K562 (cell line): ENCODE data around the gene PA2G4. TPM values are rescaled to one million over a fixed set of nuclear protein-coding genes. Genes with fewer than 3 reads are reported as not detected.

Experiments
- AFF4 ChIP-seq: sonication (generic); formaldehyde crosslinking; IDR thresholded peaks from 2 replicates; pipeline ENCODE4 v1.8.0; 2023; ENCODE audit warnings: mild to moderate bottlenecking, missing genetic modification reagents
- BRD9 ChIP-seq: fragments of 450-650 bp; IDR thresholded peaks from 2 replicates; pipeline ENCODE4 v1.6.1; 2018; ENCODE audit warnings: low read depth; ENCODE audit not compliant: partially characterized antibody
- C11orf30 ChIP-seq: fragments of 450-650 bp; IDR thresholded peaks from 2 replicates; pipeline ENCODE4 v1.6.1; 2016; ENCODE audit warnings: low read depth, mild to moderate bottlenecking
- HLTF ChIP-seq: fragments of 450-650 bp; IDR thresholded peaks from 2 replicates; pipeline ENCODE4 v1.6.1; 2016
- L3MBTL2 ChIP-seq: fragments of 450-650 bp; IDR thresholded peaks from 2 replicates; pipeline ENCODE4 v1.6.1; 2016; ENCODE audit warnings: mild to moderate bottlenecking, moderate library complexity
- NFRKB ChIP-seq: fragments of 450-650 bp; IDR thresholded peaks from 2 replicates; pipeline ENCODE4 v1.6.1; 2016; ENCODE audit warnings: low read depth
- NKRF ChIP-seq: fragments of 450-650 bp; IDR thresholded peaks from 2 replicates; pipeline ENCODE4 v1.6.1; 2016; ENCODE audit warnings: borderline replicate concordance
- PHB ChIP-seq: fragments of 250-450 bp; sonication (Bioruptor Pico); IDR thresholded peaks from 2 replicates; pipeline ENCODE4 v1.5.0; 2021
- RAD21 ChIP-seq, 2 experiments: fragments of 250-450 bp in 1 of 2; fragments of 450-650 bp in 1 of 2; sonication (Bioruptor Pico) in 1 of 2; formaldehyde crosslinking in 1 of 2; IDR thresholded peaks in 1 of 2; conservative IDR thresholded peaks in 1 of 2; 2 replicates each; pipeline versions ENCODE4 v1.4.0 to v1.8.0; 2020 to 2022; ENCODE audit warnings: mild to moderate bottlenecking in 2 of 2, moderate library complexity in 1 of 2
- SIN3A ChIP-seq, 2 experiments: fragments of 150-350 bp in 1 of 2; IDR thresholded peaks; 2 replicates each; pipeline ENCODE4 v1.6.1; 2011 to 2016; ENCODE audit warnings: borderline replicate concordance in 2 of 2, low read depth in 2 of 2, low read length in 2 of 2, mild to moderate bottlenecking in 2 of 2, moderate library complexity in 2 of 2; ENCODE audit not compliant: control insufficient read depth in 1 of 2
- SMAD4 ChIP-seq: fragments of 250-450 bp; sonication (Bioruptor Pico); conservative IDR thresholded peaks from 2 replicates; pipeline ENCODE4 v1.8.0; 2021; ENCODE audit warnings: inconsistent platforms, mild to moderate bottlenecking, moderate library complexity
- SREBF2 ChIP-seq: sonication (generic); formaldehyde crosslinking; IDR thresholded peaks from 2 replicates; pipeline ENCODE4 v1.4.0; 2020; ENCODE audit warnings: mild to moderate bottlenecking, missing genetic modification reagents
- ZBTB33 ChIP-seq: sonication (generic); formaldehyde crosslinking; IDR thresholded peaks from 2 replicates; pipeline ENCODE4 v1.8.1; 2023; ENCODE audit warnings: mild to moderate bottlenecking, missing genetic modification reagents
- ZHX1 ChIP-seq: fragments of 150-350 bp; conservative IDR thresholded peaks from 2 replicates; pipeline ENCODE4 v1.6.1; 2014; ENCODE audit warnings: low read length
- ZNF696 ChIP-seq: fragments of 250-450 bp; sonication (Bioruptor Pico); conservative IDR thresholded peaks from 2 replicates; pipeline ENCODE4 v1.4.0; 2020; ENCODE audit warnings: mild to moderate bottlenecking, moderate library complexity
- ZNF75A ChIP-seq: fragments of 450-650 bp; formaldehyde crosslinking; IDR thresholded peaks from 2 replicates; pipeline ENCODE4 v1.4.0; 2020; ENCODE audit warnings: mild to moderate bottlenecking
- polyA plus RNA-seq, 8 experiments: library from polyadenylated mRNA; depleted of rRNA in 4 of 8; stranded (reverse) in 5 of 8; unstranded in 3 of 8; fragments of >200 nt; fragmentation: Nextera tagmentation in 2 of 8; fragmentation: Illumina TruSeq in 1 of 8; extraction: Ambion mirVana in 2 of 8; extraction: Trizol in 1 of 8; gene quantifications; 2 replicates each; pipeline versions ENCODE4 v1.2.1 to v1.2.3, GENCODE V29; 2011 to 2014; ENCODE audit warnings: inconsistent platforms in 1 of 8, missing spikeins in 1 of 8
- total RNA-seq, 7 experiments: library from RNA; depleted of rRNA in 6 of 7; stranded (reverse); fragments of >200 nt in 6 of 7; fragmentation: Illumina TruSeq in 2 of 7; extraction: Trizol in 2 of 7; gene quantifications; 2 replicates each; pipeline versions ENCODE4 v1.2.1 to v1.2.3, GENCODE V29; 2011 to 2021; ENCODE audit warnings: low replicate concordance in 1 of 7

PA2G4 gene
- total and polyA plus RNA-seq, 9 of the 15 experiments (the other 6 are each of a cell fraction or from before 2014, with no cell fraction given) = 230 to 925 (median 638) TPM

GRCh38 chr12:56104815-56105608, 653 bp downstream of the PA2G4 start (continued):
- TF ChIP-seq ZBTB33 (CRISPR knock-in tag) = peak; percentile 6; the same call in 1 of the 2 replicates
- peak; percentile 81; the same call in 1 of the 2 replicates for TF ChIP-seq NFRKB
- TF ChIP-seq C11orf30 = 0 out of 2 replicates have a peak, but pooled peaks have one; percentile 42
- TF ChIP-seq PHB (CRISPR knock-in tag) = no peak
- TF ChIP-seq ZNF75A (CRISPR knock-in tag) = 0 out of 2 replicates have a peak, but pooled peaks have one; percentile 3
- TF ChIP-seq SREBF2 (CRISPR knock-in tag) = 0 out of 2 replicates have a peak, but pooled peaks have one; percentile 68
- no peak for TF ChIP-seq ZHX1
- TF ChIP-seq SIN3A (IDR thresholded peaks at IDR 0.05; ENCODE audit: borderline replicate concordance in 2 of 2, control insufficient read depth in 1 of 2, low read depth in 2 of 2, low read length in 2 of 2) = peak; percentile 63 to 93; a peak in 2 of 4 replicates
- TF ChIP-seq SMAD4 (CRISPR knock-in tag) = no peak
- TF ChIP-seq L3MBTL2 = peak; percentile 74
- TF ChIP-seq RAD21 (CRISPR knock-in tag; conservative IDR thresholded peaks at IDR 0.05 in 1 of 2, IDR thresholded peaks at IDR 0.05 in 1 of 2) = peak in 1 of 2 experiments; percentile 14; a peak in 1 of 4 replicates
- TF ChIP-seq BRD9 = peak; percentile 16
- TF ChIP-seq HLTF = 0 out of 2 replicates have a peak, but pooled peaks have one; percentile 36
- TF ChIP-seq ZNF696 (CRISPR knock-in tag) = no peak
- peak; percentile 89 for TF ChIP-seq NKRF
- TF ChIP-seq AFF4 (CRISPR knock-in tag) = peak; percentile 5; the same call in 1 of the 2 replicates
